HUDEP-2 (cell line): Measurements from ENCODE around the gene SMC3.
"Not testable (repeated sequence)": the region's sequence is repeated elsewhere in the genome, so short reads cannot be mapped to it uniquely, and the experiment has no call there.

Source experiments
- DNase-seq, 76 experiments: peaks; one replicate each; lab custom pipeline; 2025; ENCODE audit not compliant: unreplicated experiment in 76 of 76; lab: John Stamatoyannopoulos, UW

SMC3 gene

GRCh38 chr10:110619514-110620397 lies 52.3 kb downstream of the SMC3 start:
- no peak for DNase-seq

- no peak for DNase-seq
Observed at GRCh38 chr10:110620398-110620719, 52.9 kb downstream of the SMC3 start.

- DNase-seq, result not testable (repeated sequence)
Observed at GRCh38 chr10:110623316-110623715, 55.8 kb downstream of the SMC3 start.

- DNase-seq, result no peak
Observed at GRCh38 chr10:110625356-110625894, 57.9 kb downstream of the SMC3 start.

- DNase-seq, result no peak
Observed at GRCh38 chr10:110625951-110626855, 58.7 kb downstream of the SMC3 start.

GRCh38 chr10:110628161-110628560 lies 60.7 kb downstream of the SMC3 start:
- DNase-seq, result no peak

- no peak for DNase-seq
Observed at GRCh38 chr10:110629680-110630191, 62.2 kb downstream of the SMC3 start.

GRCh38 chr10:110631934-110632333 lies 64.4 kb downstream of the SMC3 start:
- no peak for DNase-seq

GRCh38 chr10:110632591-110633215 lies 65.2 kb downstream of the SMC3 start:
- DNase-seq, result no peak

- DNase-seq, result no peak
Observed at GRCh38 chr10:110634527-110635209, 67.2 kb downstream of the SMC3 start.

GRCh38 chr10:110636572-110636931 lies 69.1 kb downstream of the SMC3 start:
- DNase-seq, result no peak

GRCh38 chr10:110636932-110637557 lies 69.5 kb downstream of the SMC3 start:
- DNase-seq, result no peak

GRCh38 chr10:110637558-110638053 lies 70.1 kb downstream of the SMC3 start:
- DNase-seq, result no peak

GRCh38 chr10:110638319-110638718 lies 70.8 kb downstream of the SMC3 start:
- DNase-seq, result no peak

GRCh38 chr10:110639046-110639445 lies 71.6 kb downstream of the SMC3 start:
- not testable (repeated sequence) for DNase-seq

GRCh38 chr10:110639858-110640257 lies 72.4 kb downstream of the SMC3 start:
- DNase-seq, result not testable (repeated sequence)

- no peak for DNase-seq
Observed at GRCh38 chr10:110641256-110641655, 73.8 kb downstream of the SMC3 start.

GRCh38 chr10:110642204-110643034 lies 74.9 kb downstream of the SMC3 start:
- no peak for DNase-seq
